HG03432 (cell line): ENCODE results near the gene PHF5A.
"Not testable (repeated sequence)": the region's sequence is repeated elsewhere in the genome, so short reads cannot be mapped to it uniquely, and the experiment has no call there.

Experiments
- ATAC-seq: cut with Tn5 transposase; IDR thresholded peaks from one replicate; pipeline ENCODE4 v1.9.1; 2021; ENCODE audit warnings: mild to moderate bottlenecking, moderate library complexity; ENCODE audit not compliant: unreplicated experiment

The PHF5A gene

GRCh38 chr22:41488596-41489385, 20.3 kb upstream of the PHF5A start:
- ATAC-seq: no peak

DNA sequence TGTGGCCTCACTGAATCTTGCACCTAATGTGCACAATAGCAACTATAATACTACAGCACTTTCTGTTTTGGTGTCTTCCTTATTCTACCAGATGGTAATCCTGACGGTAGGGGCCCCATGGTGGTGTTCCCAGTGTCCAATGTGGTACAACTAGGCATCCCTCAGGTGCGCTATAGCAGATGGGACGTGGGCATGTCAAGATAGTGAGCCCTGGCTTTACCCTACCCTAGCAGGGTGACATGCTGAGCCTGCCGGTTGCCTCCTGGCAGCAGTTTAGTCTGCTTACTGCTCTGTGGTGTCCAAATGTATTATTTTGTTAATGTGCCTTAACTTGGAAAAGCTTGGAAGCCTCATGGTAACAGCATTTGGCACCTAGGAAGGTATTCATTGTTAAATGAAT, 19.6 kb upstream of the PHF5A start:
- no peak for ATAC-seq

DNA sequence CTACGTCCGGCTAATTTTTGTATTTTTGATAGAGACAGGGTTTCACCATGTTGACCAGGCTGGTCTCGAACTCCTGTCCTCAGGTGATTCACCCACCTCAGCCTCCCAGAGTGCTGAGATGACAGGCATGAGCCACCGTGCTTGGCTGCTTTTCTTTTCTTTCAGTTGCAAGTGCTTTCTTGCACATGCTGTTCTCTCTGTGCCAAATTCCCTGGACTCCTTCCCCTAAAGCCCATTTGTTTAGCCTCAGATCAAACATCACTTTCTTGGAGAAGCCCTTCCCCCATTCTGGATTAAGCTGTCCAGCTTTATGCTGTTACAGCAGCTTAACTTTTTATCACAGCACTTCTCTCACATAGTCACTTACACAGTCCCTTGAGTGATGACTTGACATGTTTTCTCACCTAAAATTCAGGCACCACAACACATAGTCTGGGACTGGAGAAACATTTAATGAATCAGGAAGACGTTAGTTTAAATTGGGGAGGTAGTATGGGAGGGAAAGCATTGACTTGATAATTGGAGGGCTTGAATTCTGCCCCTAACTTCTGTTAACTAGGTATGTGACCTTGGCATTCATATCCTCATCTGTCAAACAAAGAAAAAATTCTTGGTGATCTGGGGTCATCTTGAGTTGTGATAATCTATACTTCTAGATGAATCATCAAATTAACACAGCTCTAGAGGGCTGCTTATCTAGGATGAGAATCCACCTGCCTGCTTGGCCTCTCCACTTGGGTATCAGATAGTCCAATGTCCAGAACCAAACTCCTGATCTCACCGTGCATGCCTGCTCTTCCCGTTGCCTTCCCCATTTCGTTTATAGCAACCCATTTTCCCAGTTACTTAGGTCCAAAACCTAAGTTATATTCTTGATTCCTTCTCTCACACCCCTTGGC, 18.8 kb upstream of the PHF5A start:
- no peak for ATAC-seq

DNA sequence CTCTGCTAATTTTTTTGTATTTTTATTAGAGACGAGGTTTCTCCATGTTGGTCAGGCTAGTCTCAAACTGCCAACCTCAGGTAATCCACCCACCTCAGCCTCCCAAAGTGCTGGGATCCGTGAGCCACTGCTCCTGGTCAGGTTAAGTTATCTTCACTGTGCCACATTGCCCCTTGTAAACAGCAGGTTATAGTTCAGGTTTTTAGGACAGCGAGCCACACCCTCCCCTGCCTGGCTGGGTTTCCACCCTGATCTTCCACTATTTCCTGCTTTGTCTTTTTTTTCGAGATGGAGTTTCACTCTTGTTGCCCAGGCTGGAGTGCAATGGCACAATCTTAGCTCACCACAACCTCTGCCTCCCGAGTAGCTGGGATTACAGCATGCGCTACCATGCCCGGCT, 16.5 kb upstream of the PHF5A start:
- ATAC-seq: no peak

DNA sequence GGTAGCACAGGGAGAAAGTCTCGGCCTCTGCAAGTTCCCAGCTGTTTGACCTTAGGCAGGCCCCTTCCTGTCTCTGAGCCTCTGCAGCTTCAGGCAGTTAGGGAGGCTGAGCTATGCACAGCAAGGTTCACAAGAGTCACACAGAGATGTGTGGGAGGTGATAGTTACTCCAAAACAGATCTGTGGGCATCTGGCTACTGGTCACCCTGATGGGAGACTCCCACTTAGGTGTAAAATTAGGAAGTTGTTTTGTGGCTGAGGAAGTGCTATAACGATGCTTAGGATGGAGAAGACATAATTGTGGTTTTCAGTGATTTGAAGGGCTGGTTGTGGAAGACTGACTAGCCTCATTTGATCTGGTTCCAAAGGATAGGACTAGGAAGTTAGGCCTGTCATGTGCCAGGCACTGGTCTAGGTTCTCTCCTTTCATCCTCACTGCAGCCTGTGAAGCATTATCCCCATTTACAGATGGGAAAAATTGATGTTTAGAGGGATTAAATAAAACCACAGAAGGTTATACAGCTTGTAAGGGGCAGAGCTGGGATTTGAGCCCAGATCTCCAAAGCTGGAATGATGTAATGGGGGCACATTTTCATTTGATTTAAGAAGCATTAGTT, 13.9 kb upstream of the PHF5A start:
- no peak for ATAC-seq

- ATAC-seq: no peak
Measured at GRCh38 chr22:41481925-41482318, 13.4 kb upstream of the PHF5A start.

- ATAC-seq: no peak
Measured at GRCh38 chr22:41481131-41481830, 12.8 kb upstream of the PHF5A start.

- ATAC-seq: no peak
Measured at GRCh38 chr22:41480397-41480735, 11.9 kb upstream of the PHF5A start.

GRCh38 chr22:41479671-41480396, 11.3 kb upstream of the PHF5A start:
- ATAC-seq: no peak

GRCh38 chr22:41478891-41479521, 10.5 kb upstream of the PHF5A start:
- no peak for ATAC-seq

DNA sequence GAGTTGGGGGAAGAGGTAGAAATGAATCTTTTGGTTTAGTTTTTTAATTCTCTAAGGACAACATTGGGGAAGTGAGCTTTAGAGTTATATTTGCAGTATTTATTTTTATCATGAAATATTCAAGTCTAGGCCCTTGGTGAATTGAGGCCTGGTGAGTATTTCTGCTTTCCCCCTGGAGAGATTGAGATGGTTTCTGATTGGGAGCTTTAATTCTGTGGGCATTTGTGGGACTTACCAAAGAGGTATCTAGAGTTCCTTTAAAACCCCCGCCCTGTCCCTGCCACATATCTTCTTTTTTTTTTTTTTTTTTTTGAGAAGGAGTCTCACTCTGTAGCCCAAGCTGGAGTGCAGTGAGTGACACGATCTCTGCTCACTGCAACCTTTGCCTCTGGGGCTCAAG, 10.0 kb upstream of the PHF5A start:
- ATAC-seq: no peak

DNA sequence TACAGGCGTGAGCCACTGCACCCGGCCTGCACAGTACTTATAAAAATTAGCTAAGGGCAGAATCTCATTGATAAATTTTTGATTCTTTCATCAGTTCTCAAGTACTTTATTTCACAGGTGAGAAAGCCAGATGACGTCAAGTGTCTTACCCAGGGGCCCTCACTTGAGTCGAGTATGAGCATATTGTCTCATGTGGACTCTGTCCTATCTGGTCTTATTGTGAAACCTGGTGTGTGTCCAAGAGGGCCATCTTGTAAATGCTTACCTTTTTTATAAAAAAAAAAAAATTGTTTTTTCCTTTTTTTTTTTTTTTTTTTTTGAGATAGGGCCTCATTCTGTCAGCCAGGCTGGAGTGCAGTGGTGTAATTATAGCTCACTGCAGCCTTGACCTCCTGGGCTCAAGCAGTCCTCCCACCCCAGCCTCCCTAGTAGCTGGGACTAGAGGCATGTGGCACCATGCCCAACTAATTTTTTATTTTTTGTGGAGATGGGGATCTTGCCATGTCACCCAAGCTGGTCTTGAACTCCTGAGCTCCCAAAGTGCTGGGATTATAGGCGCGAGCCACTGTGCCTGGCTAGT, 6.5 kb upstream of the PHF5A start:
- ATAC-seq: no peak

DNA sequence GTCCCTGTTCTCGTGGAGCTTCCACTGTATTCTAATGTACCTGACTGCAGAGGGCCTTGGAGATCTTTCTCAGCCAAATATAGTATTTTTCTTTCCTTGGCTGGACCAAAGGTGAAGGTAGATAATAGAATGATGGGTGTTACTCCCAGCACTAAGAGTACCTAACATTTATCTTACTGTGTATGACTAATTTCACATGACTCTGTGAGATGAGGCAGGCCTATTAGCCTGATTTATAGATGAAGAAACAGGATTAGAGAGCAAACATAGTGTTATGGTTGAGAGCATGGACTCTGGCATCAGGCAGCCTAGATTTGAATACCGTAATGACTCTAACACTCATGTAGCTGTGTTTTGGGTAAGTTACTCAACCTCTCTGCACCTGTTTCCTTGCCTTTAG, 3.1 kb upstream of the PHF5A start:
- ATAC-seq: no peak

GRCh38 chr22:41470886-41471285, 2.4 kb upstream of the PHF5A start:
- ATAC-seq: no peak

DNA sequence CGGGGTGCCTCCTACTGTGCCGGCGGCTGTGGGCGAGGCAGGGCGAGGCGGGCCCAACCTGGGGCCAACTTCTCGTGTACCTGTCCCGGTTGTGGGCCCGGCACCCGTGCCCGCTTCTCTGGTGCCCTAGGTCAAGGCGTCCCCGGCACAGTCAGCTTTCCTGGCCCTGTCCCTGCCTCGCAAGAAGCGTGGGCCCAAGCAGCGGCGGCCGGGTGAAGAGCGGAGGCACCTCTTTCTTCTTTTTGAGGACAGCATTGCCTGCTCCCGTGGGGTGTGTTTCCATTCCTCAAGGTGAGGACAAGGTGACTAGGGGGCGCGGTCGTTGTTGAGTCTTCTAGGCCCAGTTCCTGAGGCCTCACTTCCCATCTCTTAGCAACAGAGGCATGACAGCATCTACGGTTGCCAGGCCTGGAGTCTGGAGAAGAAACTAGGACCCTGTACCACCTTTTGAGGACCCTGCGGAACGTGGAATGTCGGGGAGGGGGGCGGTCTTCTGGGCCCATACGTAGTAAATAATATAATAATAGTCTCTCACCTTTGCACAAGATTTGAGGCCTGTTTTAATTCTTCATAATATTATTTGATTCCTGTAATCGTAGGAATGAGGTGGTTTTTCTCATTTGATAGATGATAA, 843 bp upstream of the PHF5A start:
- ATAC-seq: peak; percentile 35

- no peak for ATAC-seq
Measured at GRCh38 chr22:41461901-41462300, 6.6 kb downstream of the PHF5A start.

- not testable (repeated sequence) for ATAC-seq
Measured at GRCh38 chr22:41460071-41460470, 8.4 kb downstream of the PHF5A start.

DNA sequence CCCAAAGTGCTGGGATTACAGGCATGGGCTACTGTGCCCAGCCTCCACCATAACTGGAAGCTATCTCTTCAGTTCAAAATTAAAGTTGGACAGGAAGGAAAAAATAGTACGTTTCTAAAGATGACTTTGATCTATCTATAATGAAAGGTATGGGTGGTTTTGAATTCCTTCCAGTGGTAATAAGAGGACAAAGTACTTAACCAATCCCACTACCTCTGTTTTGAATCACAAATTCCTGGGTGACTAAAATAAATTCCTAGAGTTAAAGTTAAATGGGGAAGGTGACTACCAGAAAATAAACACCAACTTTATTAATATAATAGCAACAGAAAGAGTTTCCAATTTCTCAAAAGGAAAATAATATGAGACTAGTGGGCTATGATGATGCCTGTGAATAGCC, 9.1 kb downstream of the PHF5A start:
- ATAC-seq: no peak

- ATAC-seq: no peak
Measured at GRCh38 chr22:41458161-41458728, 10.2 kb downstream of the PHF5A start.
